Loucy (cell line): ENCODE results near the gene LRRTM4.

Experiments
- H2AFZ ChIP-seq: fragments of 200-600 bp; sonication (generic); 2 replicates; pipeline ENCODE4 v1.6.0; 2016; ENCODE audit warnings: antibody characterized with exemption, mild to moderate bottlenecking, low read length, moderate library complexity
- H3F3A ChIP-seq: fragments of 200-600 bp; 2 replicates; pipeline ENCODE4 v1.6.0; 2016; ENCODE audit warnings: antibody characterized with exemption, low read depth, mild to moderate bottlenecking
- H3K27me3 ChIP-seq: fragments of 200-600 bp; sonication (generic); 2 replicates; pipeline ENCODE4 v1.6.1; 2014; ENCODE audit warnings: low read length, mild to moderate bottlenecking; ENCODE audit not compliant: insufficient read depth, poor library complexity, severe bottlenecking
- H3K36me3 ChIP-seq: fragments of 200-600 bp; sonication (generic); 2 replicates; pipeline ENCODE4 v1.6.1; 2016; ENCODE audit warnings: low read length; ENCODE audit not compliant: insufficient read depth
- H3K4me1 ChIP-seq: fragments of 200-600 bp; sonication (generic); 2 replicates; pipeline ENCODE4 v1.5.1; 2014; ENCODE audit warnings: low read length, mild to moderate bottlenecking; ENCODE audit not compliant: insufficient read depth, poor library complexity, severe bottlenecking
- H3K4me2 ChIP-seq: fragments of 200-600 bp; sonication (generic); 2 replicates; pipeline ENCODE4 v1.6.0; 2014; ENCODE audit warnings: antibody characterized with exemption, low read length, low read depth, mild to moderate bottlenecking; ENCODE audit not compliant: poor library complexity, severe bottlenecking
- H3K4me3 ChIP-seq: fragments of 200-600 bp; sonication (generic); 2 replicates; pipeline ENCODE4 v1.5.1; 2014; ENCODE audit warnings: low read length, mild to moderate bottlenecking, mixed read lengths; ENCODE audit not compliant: poor library complexity, severe bottlenecking
- H3K79me2 ChIP-seq: fragments of 200-600 bp; sonication (generic); 2 replicates; pipeline ENCODE4 v1.6.1; 2014; ENCODE audit warnings: low read length; ENCODE audit not compliant: insufficient read depth
- H3K9ac ChIP-seq: fragments of 200-600 bp; sonication (generic); 2 replicates; pipeline ENCODE4 v1.6.0; 2014; ENCODE audit warnings: mild to moderate bottlenecking, low read depth, low read length, moderate library complexity; ENCODE audit not compliant: poor library complexity, severe bottlenecking
- H3K9me2 ChIP-seq: fragments of 200-600 bp; sonication (generic); replicated peaks from 2 replicates; pipeline ENCODE4 v1.6.1; 2016; ENCODE audit warnings: low read depth, low read length, mixed read lengths
- H3K9me3 ChIP-seq: fragments of 200-600 bp; sonication (generic); 2 replicates; pipeline ENCODE4 v1.6.1; 2014; ENCODE audit warnings: mild to moderate bottlenecking, antibody characterized with exemption, low read length, low read depth; ENCODE audit not compliant: insufficient read depth
- H4K20me1 ChIP-seq: fragments of 200-600 bp; sonication (generic); 2 replicates; pipeline ENCODE4 v1.6.0; 2014; ENCODE audit warnings: antibody characterized with exemption, low read length, mild to moderate bottlenecking; ENCODE audit not compliant: insufficient read depth, poor library complexity, severe bottlenecking
- EZH2phosphoT487 ChIP-seq: fragments of 200-600 bp; IDR thresholded peaks from 2 replicates; pipeline ENCODE4 v1.6.1; 2018; ENCODE audit warnings: antibody characterized with exemption, mild to moderate bottlenecking, moderate library complexity, borderline replicate concordance
- TF ChIP-seq, protein P1 (sequence below): fragments of 200-600 bp; sonication (generic); conservative IDR thresholded peaks from 2 replicates; pipeline ENCODE4 v1.5.1; 2014; ENCODE audit warnings: mild to moderate bottlenecking, antibody characterized with exemption, low read length

Gene LRRTM4

DNA sequence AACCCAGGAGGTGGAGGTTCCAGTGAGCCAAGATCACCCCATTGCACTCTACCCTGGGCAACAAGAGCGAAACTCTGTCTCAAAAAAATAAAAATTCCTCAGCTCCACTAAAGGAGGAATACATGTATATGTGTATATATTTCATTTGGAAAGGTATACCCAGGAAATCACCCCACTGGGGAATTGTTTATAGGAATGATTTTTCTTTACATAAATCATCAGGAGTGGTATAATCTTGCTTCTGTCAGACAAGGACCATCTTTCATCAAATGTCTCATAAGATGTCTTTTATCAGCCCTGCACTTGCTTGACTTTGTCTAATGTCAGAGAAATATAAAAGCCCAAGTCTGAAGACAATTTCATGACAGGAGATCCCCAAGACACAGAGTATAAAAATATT, 709.1 kb downstream of the LRRTM4 start:
- no peaks in the 10 kb centered on the region for H3K9me2 ChIP-seq
- no peaks in the 10 kb centered on the region for H3K9me3 ChIP-seq
- H4K20me1 ChIP-seq = no peaks in the 10 kb centered on the region
- no peaks in the 10 kb centered on the region for H3F3A ChIP-seq
- no peak for TF ChIP-seq EZH2phosphoT487
- TF ChIP-seq, protein P1, sequence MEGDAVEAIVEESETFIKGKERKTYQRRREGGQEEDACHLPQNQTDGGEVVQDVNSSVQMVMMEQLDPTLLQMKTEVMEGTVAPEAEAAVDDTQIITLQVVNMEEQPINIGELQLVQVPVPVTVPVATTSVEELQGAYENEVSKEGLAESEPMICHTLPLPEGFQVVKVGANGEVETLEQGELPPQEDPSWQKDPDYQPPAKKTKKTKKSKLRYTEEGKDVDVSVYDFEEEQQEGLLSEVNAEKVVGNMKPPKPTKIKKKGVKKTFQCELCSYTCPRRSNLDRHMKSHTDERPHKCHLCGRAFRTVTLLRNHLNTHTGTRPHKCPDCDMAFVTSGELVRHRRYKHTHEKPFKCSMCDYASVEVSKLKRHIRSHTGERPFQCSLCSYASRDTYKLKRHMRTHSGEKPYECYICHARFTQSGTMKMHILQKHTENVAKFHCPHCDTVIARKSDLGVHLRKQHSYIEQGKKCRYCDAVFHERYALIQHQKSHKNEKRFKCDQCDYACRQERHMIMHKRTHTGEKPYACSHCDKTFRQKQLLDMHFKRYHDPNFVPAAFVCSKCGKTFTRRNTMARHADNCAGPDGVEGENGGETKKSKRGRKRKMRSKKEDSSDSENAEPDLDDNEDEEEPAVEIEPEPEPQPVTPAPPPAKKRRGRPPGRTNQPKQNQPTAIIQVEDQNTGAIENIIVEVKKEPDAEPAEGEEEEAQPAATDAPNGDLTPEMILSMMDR = no peak
- no peak overlapping the region for H2AFZ ChIP-seq
- no peak overlapping the region for H3K9ac ChIP-seq
- H3K36me3 ChIP-seq = no peaks in the 10 kb centered on the region
- H3K4me2 ChIP-seq = no peak overlapping the region
- H3K4me1 ChIP-seq = no peaks in the 10 kb centered on the region
- H3K4me3 ChIP-seq = no peak overlapping the region
- H3K27me3 ChIP-seq = no peaks in the 10 kb centered on the region
- H3K79me2 ChIP-seq = no peaks in the 10 kb centered on the region

DNA sequence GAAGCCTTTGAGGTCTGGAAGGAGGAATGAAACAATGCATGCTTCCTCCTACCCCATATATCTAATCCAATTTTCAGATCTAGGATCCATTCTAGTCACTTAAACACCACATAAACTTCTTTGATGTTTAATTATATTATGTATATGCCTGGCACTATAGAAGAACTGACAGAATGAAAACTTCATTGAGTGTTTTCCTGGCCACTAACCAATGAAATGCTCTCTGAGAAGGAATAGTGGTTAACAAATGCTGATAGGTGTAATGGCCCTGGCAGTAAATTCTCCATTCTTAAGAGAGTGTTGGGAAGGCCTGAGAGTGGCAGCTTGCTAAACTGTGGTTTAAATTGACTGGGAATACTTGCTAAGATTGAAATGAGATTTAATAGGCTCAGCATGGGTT, 710.0 kb downstream of the LRRTM4 start:
- Histone ChIP-seq H3K9ac (no peak overlapping the region), H3K79me2 (no peaks in the 10 kb centered on the region), H3K4me1 (no peaks in the 10 kb centered on the region), H3K9me3 (no peaks in the 10 kb centered on the region), H3K4me2 (no peak overlapping the region), H3K4me3 (no peak overlapping the region), H3K9me2 (no peaks in the 10 kb centered on the region), H2AFZ (no peak overlapping the region), H3K27me3 (no peaks in the 10 kb centered on the region), H3F3A (no peaks in the 10 kb centered on the region), H3K36me3 (no peaks in the 10 kb centered on the region), H4K20me1 (no peaks in the 10 kb centered on the region)
- TF ChIP-seq, protein P1 = no peak
- TF ChIP-seq EZH2phosphoT487 = no peak

DNA sequence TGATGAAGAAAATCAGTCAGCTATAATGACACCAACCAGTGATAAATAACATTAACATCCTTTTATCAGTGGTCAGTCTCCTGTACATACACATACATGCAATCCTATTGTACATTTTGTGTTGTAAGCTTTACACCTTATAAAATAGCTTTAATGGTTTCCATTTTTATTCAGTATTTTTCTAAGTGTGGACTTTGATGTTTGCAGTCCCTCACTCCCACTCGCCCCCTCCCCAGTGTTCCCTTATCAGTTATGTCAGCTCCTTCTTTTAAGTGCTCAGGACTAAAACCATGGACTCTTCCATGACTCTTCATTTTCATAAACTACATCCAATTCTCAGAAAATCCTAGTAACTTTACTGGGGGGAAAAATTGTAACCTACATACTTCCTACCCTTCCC, 713.0 kb downstream of the LRRTM4 start:
- Histone ChIP-seq H3K4me1 (no peaks in the 10 kb centered on the region), H3F3A (no peaks in the 10 kb centered on the region), H3K36me3 (no peaks in the 10 kb centered on the region), H3K4me3 (no peak overlapping the region), H3K79me2 (no peaks in the 10 kb centered on the region), H3K9ac (no peak overlapping the region), H3K4me2 (no peak overlapping the region), H2AFZ (no peak overlapping the region), H3K27me3 (no peaks in the 10 kb centered on the region), H4K20me1 (no peaks in the 10 kb centered on the region), H3K9me3 (no peaks in the 10 kb centered on the region), H3K9me2 (no peaks in the 10 kb centered on the region)
- TF ChIP-seq, protein P1 = no peak
- no peak for TF ChIP-seq EZH2phosphoT487
